Fibroblast of lung (primary cell): ENCODE data around the gene TOX4. TPM values are rescaled to one million over a fixed set of nuclear protein-coding genes. Genes with fewer than 3 reads are reported as not detected.

Experiments used
- DNase-seq, 2 donors: peaks; one replicate each; pipeline versions ENCODE4 v3.0.0 to v3.0.0-alpha.2; 2010; ENCODE audit warnings: low read depth in 2 of 2
- H2AFZ ChIP-seq: 2 replicates; pipeline ENCODE4 v1.5.1; 2012; ENCODE audit warnings: low read length, control low read depth, inconsistent platforms
- H3K27ac ChIP-seq: 2 replicates; pipeline ENCODE4 v1.5.1; 2011; ENCODE audit warnings: low read length, control low read depth; ENCODE audit not compliant: insufficient read depth
- H3K27me3 ChIP-seq: 2 replicates; pipeline ENCODE4 v1.5.1; 2011; ENCODE audit warnings: mild to moderate bottlenecking, low read length; ENCODE audit not compliant: control insufficient read depth, insufficient read depth
- H3K36me3 ChIP-seq: 2 replicates; pipeline ENCODE4 v1.5.1; 2011; ENCODE audit warnings: low read length; ENCODE audit not compliant: control insufficient read depth, insufficient read depth
- H3K4me1 ChIP-seq: 2 replicates; pipeline ENCODE4 v1.5.1; 2011; ENCODE audit warnings: low read length; ENCODE audit not compliant: control insufficient read depth, insufficient read depth; ENCODE audit errors: extremely low read depth
- H3K4me2 ChIP-seq: 2 replicates; pipeline ENCODE4 v1.5.1; 2011; ENCODE audit warnings: low read length, control low read depth; ENCODE audit not compliant: insufficient read depth; ENCODE audit errors: extremely low read depth
- H3K4me3 ChIP-seq, 4 experiments: fragments of 200-600 bp in 1 of 4; sonication (generic) in 1 of 4; replicated peaks in 1 of 4; 2 replicates each; pipeline ENCODE4 v1.5.1; 2011 to 2016; ENCODE audit warnings: low read length in 4 of 4, low read depth in 3 of 4, mild to moderate bottlenecking in 3 of 4, control low read depth in 2 of 4, inconsistent platforms in 1 of 4, mixed read lengths in 1 of 4; ENCODE audit not compliant: insufficient read depth in 1 of 4; ENCODE audit errors: control extremely low read depth in 1 of 4
- H3K79me2 ChIP-seq: 2 replicates; pipeline ENCODE4 v1.5.1; 2012; ENCODE audit warnings: mild to moderate bottlenecking, low read length, inconsistent platforms; ENCODE audit not compliant: control insufficient read depth, insufficient read depth
- H3K9ac ChIP-seq: 2 replicates; pipeline ENCODE4 v1.5.1; 2011; ENCODE audit warnings: mild to moderate bottlenecking, low read length, control low read depth; ENCODE audit not compliant: insufficient read depth
- H3K9me3 ChIP-seq: 2 replicates; pipeline ENCODE4 v1.5.1; 2012; ENCODE audit warnings: low read depth, low read length; ENCODE audit not compliant: control insufficient read depth, insufficient read depth
- H4K20me1 ChIP-seq: 2 replicates; pipeline ENCODE4 v1.5.1; 2011; ENCODE audit warnings: low read length; ENCODE audit not compliant: control insufficient read depth, insufficient read depth; ENCODE audit errors: extremely low read depth
- CTCF ChIP-seq, 2 donors: IDR thresholded peaks in 1 of 2; conservative IDR thresholded peaks in 1 of 2; 1 replicate in 1 of 2; 2 replicates in 1 of 2; pipeline ENCODE4 v1.5.1; 2011 to 2012; ENCODE audit warnings: low read length in 2 of 2, control low read depth in 1 of 2, inconsistent platforms in 1 of 2, low read depth in 1 of 2, mild to moderate bottlenecking in 1 of 2
- EZH2 ChIP-seq: IDR thresholded peaks from 2 replicates; pipeline ENCODE4 v1.5.1; 2012; ENCODE audit warnings: low read length, control low read depth, mild to moderate bottlenecking; ENCODE audit errors: missing control alignments
- polyA plus RNA-seq, 2 donors: library from polyadenylated mRNA; depleted of rRNA in 1 of 2; stranded (reverse) in 1 of 2; unstranded in 1 of 2; fragments of >200 nt; gene quantifications; 2 replicates each; pipeline ENCODE4 v1.2.1, GENCODE V29; 2011 to 2012; ENCODE audit warnings: missing spikeins in 1 of 2
- total RNA-seq: library from RNA; depleted of rRNA; stranded (reverse); fragments of >200 nt; gene quantifications from 2 replicates; pipeline ENCODE4 v1.2.1, GENCODE V29; 2014

TOX4 gene
- total and polyA plus RNA-seq, 2 donors (not counting 1 experiment from before 2014, with no cell fraction given), result 30.6 to 86.1 TPM

- no peaks in the 10 kb centered on the region for H3K4me1 ChIP-seq
- H3K79me2 ChIP-seq, result no peaks in the 10 kb centered on the region
- no peak overlapping the region for H3K27ac ChIP-seq
- peaks cover 16% of the 10 kb centered on the region for H3K36me3 ChIP-seq
- no peak overlapping the region for H2AFZ ChIP-seq
- no peak overlapping the region for H3K9ac ChIP-seq
- peak in 1 of 2 donors; percentile 71 for DNase-seq
- H3K4me3 ChIP-seq, result no peak overlapping the region
- no peak for TF ChIP-seq CTCF (conservative IDR thresholded peaks at IDR 0.05 in 1 of 2, IDR thresholded peaks at IDR 0.05 in 1 of 2; ENCODE audit: low read depth in 1 of 2, low read length in 2 of 2)
- TF ChIP-seq EZH2, result no peak
- H3K4me2 ChIP-seq, result no peak overlapping the region
- no peaks in the 10 kb centered on the region for H3K27me3 ChIP-seq
- no peaks in the 10 kb centered on the region for H3K9me3 ChIP-seq
- H4K20me1 ChIP-seq, result no peaks in the 10 kb centered on the region
Observed at GRCh38 chr14:21496453-21496852, 19.5 kb downstream of the TOX4 start.

DNA sequence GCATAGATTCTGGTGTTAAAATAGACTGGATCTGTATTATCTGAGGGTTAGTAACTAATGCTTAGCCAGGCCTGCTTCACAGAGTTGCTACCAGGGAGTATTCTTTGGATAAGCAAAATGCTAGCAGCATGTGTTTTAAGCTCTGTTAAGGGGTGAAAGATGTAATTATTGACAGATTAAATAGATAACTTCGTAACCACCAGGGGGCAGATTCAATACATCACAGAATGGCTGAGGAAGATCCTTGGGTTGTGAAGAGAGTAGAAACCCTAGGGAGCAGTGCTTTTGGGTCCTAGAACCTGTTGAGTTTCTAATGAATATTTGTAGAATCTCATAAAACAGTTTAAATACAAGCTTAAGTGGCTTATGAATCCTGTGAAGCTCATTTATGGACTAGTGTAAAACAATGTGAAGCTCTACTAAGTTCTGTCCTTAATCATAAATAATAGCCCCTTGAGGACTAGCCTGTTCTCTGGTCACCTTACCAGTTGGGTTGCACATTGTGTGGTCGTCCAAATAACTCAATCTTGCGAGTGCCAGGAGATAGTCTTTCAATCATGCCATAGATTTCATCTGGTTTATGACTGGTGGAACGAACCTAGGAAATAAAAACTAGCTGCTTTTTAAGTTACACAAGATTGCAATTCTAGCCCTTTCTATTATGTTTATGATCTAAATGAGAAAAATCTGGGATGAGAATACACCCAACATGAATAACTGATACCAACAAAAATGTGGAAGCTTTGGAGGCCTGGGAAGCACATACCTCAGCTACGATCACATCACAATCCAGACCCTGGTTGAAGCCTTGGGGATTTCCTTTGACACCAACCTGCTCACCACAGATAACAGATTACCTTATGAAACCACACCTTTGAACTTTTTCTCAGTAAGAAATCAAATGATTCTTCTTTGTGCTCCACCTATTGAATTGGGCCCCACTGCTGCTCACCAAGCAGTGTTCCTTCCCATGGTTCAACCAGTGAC is 21.8 kb downstream of the TOX4 start:
- H3K27me3 ChIP-seq, result no peaks in the 10 kb centered on the region
- H3K4me1 ChIP-seq, result no peaks in the 10 kb centered on the region
- H3K9me3 ChIP-seq, result no peaks in the 10 kb centered on the region
- peaks cover 23% of the 10 kb centered on the region for H3K36me3 ChIP-seq
- peak; percentile 28 to 65 for DNase-seq
- H3K9ac ChIP-seq, result no peak overlapping the region
- no peak overlapping the region for H3K4me3 ChIP-seq
- no peak overlapping the region for H2AFZ ChIP-seq
- no peaks in the 10 kb centered on the region for H4K20me1 ChIP-seq
- peaks cover 6% of the 10 kb centered on the region for H3K79me2 ChIP-seq
- peak overlapping the region; percentile 32 for H3K27ac ChIP-seq
- no peak overlapping the region for H3K4me2 ChIP-seq
- TF ChIP-seq CTCF (conservative IDR thresholded peaks at IDR 0.05 in 1 of 2, IDR thresholded peaks at IDR 0.05 in 1 of 2; ENCODE audit: low read depth in 1 of 2, low read length in 2 of 2) (peak; percentile 41 to 57), EZH2 (no peak)

GRCh38 chr14:21501568-21501967 is 24.6 kb downstream of the TOX4 start:
- Histone ChIP-seq H3K4me2 (no peak overlapping the region), H4K20me1 (no peaks in the 10 kb centered on the region), H2AFZ (no peak overlapping the region), H3K79me2 (peaks cover 11% of the 10 kb centered on the region), H3K4me3 (no peak overlapping the region), H3K4me1 (no peaks in the 10 kb centered on the region), H3K9me3 (no peaks in the 10 kb centered on the region), H3K27ac (no peak overlapping the region), H3K9ac (no peak overlapping the region), H3K27me3 (no peaks in the 10 kb centered on the region), H3K36me3 (peaks cover 18% of the 10 kb centered on the region)
- TF ChIP-seq CTCF (conservative IDR thresholded peaks at IDR 0.05 in 1 of 2, IDR thresholded peaks at IDR 0.05 in 1 of 2; ENCODE audit: low read depth in 1 of 2, low read length in 2 of 2), result no peak
- DNase-seq, result no peak
